HG03354 (cell line): ENCODE data around the gene ADRA2B.

Source experiments
- ATAC-seq: cut with Tn5 transposase; IDR thresholded peaks from one replicate; pipeline ENCODE4 v1.9.1; 2021; ENCODE audit warnings: mild to moderate bottlenecking; ENCODE audit not compliant: unreplicated experiment, poor library complexity, severe bottlenecking

ADRA2B gene

GRCh38 chr2:96120091-96120720 lies 3.8 kb upstream of the ADRA2B start:
- ATAC-seq, result no peak

DNA sequence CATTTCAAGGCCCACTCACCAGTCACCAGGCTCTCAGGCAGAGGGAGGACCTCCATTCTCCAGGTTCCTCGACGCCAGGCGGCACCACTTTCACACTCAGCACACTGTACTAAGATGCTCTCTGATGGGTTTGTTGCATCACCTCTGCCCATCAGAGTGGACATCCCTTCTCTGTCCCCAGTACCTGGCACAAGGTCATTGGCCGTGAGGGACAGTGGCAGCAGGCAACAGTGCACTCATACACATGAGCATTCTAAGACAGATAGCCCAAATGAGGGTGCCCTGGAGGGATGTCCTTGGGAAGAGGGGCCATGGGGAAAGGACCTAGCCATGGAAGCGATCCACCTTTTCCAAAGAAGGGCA lies 3.0 kb upstream of the ADRA2B start:
- no peak for ATAC-seq

GRCh38 chr2:96118698-96119388 lies 2.5 kb upstream of the ADRA2B start:
- ATAC-seq, result no peak

DNA sequence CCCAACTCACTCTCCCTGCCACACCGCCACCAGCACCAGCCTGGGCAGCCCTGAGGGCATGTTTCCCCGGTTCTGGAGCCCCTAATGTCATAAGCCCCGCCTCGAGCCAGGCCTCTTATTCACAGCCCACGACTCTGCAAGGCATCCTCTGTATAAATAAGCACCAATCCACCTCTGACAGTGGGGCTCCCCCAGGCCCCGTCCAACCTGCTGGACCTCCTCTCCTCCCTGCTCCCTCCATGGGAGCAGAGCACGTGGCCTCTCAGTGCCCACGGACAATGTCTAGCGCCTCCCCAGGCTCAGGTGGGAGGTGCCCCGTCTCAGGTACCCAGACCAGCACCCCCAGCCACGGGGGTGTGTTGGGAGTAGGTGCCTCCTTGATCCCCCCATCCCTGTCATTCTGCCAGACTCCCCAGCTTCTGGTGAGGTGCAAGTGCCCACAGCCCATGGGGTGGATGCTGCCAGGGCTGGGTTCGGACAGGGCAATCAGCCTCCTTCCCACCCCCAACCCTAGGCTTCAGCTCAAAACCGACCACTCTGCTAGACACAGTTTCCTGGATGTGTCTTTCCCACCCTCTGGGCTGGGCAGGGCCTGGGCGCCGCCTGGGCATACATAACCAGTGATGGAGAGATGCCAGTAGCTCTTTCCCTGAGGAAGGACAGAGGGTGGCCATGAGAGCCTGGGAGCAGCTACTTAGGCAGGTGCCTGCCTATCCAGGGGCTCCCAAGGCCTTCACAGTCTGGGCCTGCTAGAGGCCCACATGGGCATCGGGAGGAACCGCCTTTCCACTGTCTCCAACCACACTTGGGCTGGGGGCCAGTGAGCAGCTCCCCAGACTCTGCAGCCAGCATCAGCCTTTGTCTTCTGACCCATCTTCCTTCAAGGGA lies 1.6 kb upstream of the ADRA2B start:
- no peak for ATAC-seq

- peak; percentile 66 for ATAC-seq
These were observed 635 bp upstream of the ADRA2B start for GRCh38 chr2:96116879-96117533.

- peak; percentile 5 for ATAC-seq
These were observed 544 bp downstream of the ADRA2B start for GRCh38 chr2:96115631-96116423.

GRCh38 chr2:96114903-96115581 lies 1.3 kb downstream of the ADRA2B start:
- no peak for ATAC-seq

- ATAC-seq, result no peak
These were observed 1.8 kb downstream of the ADRA2B start for GRCh38 chr2:96114546-96114902.

GRCh38 chr2:96113951-96114350 lies 2.4 kb downstream of the ADRA2B start:
- no peak for ATAC-seq

DNA sequence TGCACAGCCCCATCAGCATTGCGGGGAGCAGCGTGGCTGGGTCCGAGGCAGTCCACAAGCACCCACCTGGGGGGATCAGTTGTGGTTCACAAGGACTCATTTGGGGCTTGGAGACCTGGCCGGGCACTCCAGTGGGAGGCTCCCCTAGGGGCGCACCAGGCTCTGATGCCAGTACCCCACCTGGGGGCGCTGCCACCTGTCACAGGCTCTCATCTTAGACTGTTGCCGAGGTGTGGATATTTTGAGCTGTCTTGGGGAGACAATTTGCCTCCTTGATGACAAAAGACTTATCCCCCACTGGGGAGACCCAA lies 3.0 kb downstream of the ADRA2B start:
- no peak for ATAC-seq

DNA sequence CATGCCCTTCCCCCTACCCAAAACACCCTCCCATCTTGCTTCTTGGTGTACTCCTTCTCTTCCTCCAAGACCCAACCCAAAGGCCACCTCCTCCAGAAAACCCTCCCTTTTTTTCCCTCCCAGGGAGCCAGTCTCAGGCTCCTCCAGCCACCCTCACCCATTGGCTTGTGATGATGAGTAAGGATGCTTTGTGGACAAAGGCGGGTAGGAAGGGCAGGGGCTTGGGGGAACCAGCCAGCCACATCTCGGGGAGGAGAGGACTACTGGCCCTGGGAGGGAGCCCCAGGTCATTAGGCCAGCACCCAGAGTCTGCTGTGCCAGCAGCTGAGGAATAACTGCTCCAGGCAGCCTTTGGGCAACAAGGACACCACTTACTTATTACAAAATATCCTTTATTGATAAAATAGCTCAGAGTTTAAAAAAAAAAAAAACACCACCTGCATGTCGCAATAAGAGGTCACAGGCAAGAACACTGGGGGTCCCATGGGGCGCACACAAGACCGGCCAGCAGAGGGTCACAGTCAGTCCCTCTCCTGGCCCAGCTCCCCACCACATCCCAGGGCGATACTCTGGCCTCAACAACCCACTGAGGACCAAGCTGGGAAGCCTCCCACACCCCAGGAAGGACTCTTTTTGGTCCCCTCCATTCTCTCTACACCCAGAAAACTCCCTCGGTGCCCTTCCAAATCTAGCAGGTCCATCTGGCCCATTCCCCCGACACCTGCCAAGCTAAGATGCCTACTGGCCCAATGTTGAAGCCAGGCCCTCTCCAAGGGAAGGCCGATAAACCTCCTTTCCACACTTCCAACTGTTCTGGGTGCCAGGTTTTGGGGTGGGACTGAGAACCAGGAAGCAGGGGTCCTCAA lies 3.6 kb downstream of the ADRA2B start:
- ATAC-seq, result no peak

- ATAC-seq, result no peak
These were observed 4.4 kb downstream of the ADRA2B start for GRCh38 chr2:96111823-96112500.

DNA sequence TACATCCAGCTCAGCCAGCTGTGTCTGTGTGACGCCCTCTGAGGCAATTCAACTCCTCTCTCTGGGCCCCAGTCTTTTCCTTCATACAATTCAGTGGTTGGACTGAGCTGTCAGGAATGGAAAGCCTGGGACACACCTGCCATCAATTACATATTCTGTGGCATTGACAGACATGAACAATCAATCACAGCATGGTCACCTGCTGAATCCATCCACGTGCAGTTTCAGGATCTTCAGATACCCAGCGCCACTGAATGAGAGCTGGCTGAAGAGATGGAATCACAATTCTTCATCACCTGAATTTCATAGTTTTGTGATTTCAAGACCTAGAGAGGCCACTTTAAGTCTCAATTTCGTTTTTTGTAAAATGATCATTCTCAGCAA lies 5.1 kb downstream of the ADRA2B start:
- no peak for ATAC-seq

- ATAC-seq, result no peak
These were observed 5.6 kb downstream of the ADRA2B start for GRCh38 chr2:96110621-96111256.

DNA sequence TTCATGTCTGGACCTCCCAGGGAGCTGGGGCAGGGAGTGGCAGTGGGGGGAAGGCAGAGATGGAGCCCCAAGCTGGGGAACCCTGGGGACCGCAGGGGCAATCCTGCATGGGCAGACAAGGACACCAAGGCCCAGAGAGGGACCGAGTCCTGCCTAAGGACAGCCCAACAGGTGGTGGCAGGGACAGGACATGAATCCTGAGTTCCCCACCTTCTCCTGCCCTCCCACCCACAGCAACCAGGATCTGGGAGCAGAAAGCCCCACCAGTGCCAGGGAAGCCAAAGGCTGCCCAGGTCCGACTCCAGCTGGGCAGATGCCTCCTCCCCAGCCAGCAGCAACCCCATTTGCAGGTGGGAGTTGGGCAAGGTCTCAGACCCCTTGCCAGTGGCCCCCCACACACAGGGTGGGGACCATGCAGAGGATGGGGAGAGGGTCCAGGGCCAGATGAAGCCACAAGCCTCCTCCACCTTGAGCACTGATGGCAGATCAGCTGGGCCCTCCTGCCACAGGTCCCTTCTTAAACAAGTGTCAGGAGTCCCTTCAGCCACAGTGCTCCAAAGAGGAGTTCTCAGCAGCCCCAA lies 6.3 kb downstream of the ADRA2B start:
- ATAC-seq, result no peak

GRCh38 chr2:96109361-96109680 lies 7.0 kb downstream of the ADRA2B start:
- ATAC-seq, result no peak
